ENCODE results near the gene IL1R2. TPM values are rescaled to one million over a fixed set of nuclear protein-coding genes. Genes with fewer than 3 reads are reported as not detected.

The IL1R2 gene
- total RNA-seq, 1 donor from 2014 or later, result 0.96 TPM

DNA sequence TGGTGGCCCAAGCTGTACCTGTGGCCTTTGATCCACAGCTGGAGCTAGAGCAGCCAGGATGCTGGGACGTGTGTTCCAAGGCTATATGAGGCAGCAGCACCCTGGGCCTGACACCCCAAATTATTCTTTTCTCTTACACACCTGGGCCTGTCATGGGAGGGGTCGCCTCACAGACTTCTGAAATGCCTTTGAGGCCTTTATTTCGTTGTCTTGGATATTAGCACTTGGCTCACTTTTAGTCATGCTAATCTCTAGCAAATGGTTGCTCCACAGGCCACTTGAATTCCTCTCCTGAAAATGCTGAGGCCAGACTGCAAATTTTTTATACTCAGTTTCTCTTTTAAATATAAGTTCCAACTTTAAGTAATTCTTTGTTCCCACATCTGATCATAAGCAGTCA, 22.0 kb upstream of the IL1R2 start:
- Histone ChIP-seq H3K4me3 (no peak overlapping the region), H3K27ac (replicated peaks) (no peak overlapping the region), H3K36me3 (no peaks in the 10 kb centered on the region), H3K27me3 (ENCODE audit: low read depth) (no peaks in the 10 kb centered on the region), H3K4me1 (peaks cover 4% of the 10 kb centered on the region), H3K9me3 (replicated peaks) (peaks cover 13% of the 10 kb centered on the region)
- intact Hi-C loops (cut with micrococcal nuclease), result no loop called here
- TF ChIP-seq, protein P1, sequence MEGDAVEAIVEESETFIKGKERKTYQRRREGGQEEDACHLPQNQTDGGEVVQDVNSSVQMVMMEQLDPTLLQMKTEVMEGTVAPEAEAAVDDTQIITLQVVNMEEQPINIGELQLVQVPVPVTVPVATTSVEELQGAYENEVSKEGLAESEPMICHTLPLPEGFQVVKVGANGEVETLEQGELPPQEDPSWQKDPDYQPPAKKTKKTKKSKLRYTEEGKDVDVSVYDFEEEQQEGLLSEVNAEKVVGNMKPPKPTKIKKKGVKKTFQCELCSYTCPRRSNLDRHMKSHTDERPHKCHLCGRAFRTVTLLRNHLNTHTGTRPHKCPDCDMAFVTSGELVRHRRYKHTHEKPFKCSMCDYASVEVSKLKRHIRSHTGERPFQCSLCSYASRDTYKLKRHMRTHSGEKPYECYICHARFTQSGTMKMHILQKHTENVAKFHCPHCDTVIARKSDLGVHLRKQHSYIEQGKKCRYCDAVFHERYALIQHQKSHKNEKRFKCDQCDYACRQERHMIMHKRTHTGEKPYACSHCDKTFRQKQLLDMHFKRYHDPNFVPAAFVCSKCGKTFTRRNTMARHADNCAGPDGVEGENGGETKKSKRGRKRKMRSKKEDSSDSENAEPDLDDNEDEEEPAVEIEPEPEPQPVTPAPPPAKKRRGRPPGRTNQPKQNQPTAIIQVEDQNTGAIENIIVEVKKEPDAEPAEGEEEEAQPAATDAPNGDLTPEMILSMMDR (IDR thresholded peaks at IDR 0.05; ENCODE audit: borderline replicate concordance), result no peak
- DNase-seq, result no peak

DNA sequence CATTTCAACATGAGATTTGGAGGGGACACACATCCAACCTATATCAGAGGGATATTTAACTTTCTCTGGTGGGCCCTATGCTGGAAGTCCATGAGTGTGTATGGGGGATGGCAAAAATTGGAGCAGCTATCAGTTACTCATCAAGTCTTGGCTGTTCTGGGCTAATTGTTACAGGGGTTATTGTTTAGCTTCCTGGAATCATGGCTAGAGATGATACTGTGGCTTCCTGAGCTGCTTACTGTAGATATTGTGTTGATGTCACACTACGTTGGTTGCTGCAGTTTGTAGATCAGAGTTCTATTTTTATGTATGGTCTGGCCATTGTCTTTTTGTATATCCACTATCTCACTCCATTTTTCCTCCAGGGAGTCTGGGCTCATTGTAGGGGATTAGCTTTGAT, 20.9 kb upstream of the IL1R2 start:
- intact Hi-C loops (cut with micrococcal nuclease), result no loop called here
- Histone ChIP-seq H3K27me3 (ENCODE audit: low read depth) (no peaks in the 10 kb centered on the region), H3K4me1 (peaks cover 4% of the 10 kb centered on the region), H3K36me3 (no peaks in the 10 kb centered on the region), H3K27ac (replicated peaks) (no peak overlapping the region), H3K4me3 (no peak overlapping the region), H3K9me3 (replicated peaks) (peaks cover 13% of the 10 kb centered on the region)
- no peak for DNase-seq
- TF ChIP-seq, protein P1 (IDR thresholded peaks at IDR 0.05; ENCODE audit: borderline replicate concordance), result no peak

DNA sequence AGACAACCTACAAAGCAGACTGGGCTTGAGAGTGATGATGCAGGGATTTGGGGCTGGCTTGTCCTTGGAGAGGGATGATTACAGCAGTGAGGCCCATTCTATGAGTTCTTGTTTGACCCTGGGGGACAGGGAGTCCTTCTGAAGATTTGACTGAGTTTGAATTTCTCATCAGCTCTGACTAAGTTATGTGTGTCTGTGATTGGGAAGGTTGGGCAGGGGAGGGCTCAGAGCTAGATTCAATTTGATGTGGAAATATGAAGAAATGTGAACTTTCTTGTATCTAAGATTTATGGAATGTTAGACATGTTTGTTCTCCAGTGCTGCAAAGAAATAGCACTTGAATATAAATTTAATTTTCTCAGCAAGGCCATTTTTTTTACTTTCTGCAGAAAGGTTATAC, 19.9 kb upstream of the IL1R2 start:
- H3K9me3 ChIP-seq (replicated peaks), result peaks cover 13% of the 10 kb centered on the region
- TF ChIP-seq, protein P1 (IDR thresholded peaks at IDR 0.05; ENCODE audit: borderline replicate concordance), result no peak
- no peak overlapping the region for H3K27ac ChIP-seq (replicated peaks)
- peaks cover 9% of the 10 kb centered on the region for H3K27me3 ChIP-seq (ENCODE audit: low read depth)
- peaks cover 4% of the 10 kb centered on the region for H3K4me1 ChIP-seq
- H3K36me3 ChIP-seq, result no peaks in the 10 kb centered on the region
- intact Hi-C loops (cut with micrococcal nuclease), result no loop called here
- no peak for DNase-seq
- H3K4me3 ChIP-seq, result no peak overlapping the region

DNA sequence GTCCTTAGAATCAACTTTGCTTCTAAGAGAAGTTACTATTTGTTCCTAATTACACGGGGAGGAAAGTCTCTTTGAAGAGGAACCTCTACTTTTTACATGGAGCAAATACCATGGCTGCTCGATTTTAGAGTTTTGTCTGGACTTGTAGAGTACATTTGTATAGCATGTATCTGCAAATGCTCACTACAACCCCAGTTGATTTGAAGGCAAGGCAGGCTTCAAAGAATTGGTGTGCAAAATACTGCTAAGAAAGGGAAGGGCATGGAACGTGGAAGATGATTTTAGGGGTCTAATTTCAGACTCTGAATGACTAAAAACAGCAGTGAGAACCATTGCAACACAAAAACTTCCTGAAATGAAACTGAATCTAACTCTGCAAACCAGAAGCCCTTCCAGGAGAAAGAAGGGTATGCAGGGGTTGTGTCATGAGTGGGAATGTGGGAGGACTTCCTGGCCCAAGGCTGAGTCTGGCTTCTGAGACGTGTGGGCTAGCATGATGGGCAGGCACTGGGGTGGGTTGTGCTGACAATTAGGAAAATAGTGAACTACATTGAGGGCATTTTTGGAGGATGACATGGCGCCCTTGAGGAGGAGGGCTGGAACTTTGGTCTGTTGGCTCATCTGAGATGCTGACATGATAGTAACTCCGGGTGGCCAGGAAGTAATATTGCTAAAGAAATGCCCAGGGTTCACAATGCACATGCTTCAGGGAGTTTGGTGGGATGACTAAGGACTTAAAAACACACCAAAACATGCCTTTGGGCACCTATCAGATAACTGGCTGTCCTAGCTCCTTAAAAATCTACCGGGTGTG, 18.9 kb upstream of the IL1R2 start:
- DNase-seq, result no peak
- Histone ChIP-seq H3K4me3 (no peak overlapping the region), H3K4me1 (peaks cover 3% of the 10 kb centered on the region), H3K36me3 (no peaks in the 10 kb centered on the region), H3K9me3 (replicated peaks) (peaks cover 13% of the 10 kb centered on the region), H3K27me3 (ENCODE audit: low read depth) (peaks cover 11% of the 10 kb centered on the region), H3K27ac (replicated peaks) (no peak overlapping the region)
- intact Hi-C loops (cut with micrococcal nuclease), result no loop called here
- TF ChIP-seq, protein P1 (IDR thresholded peaks at IDR 0.05; ENCODE audit: borderline replicate concordance), result no peak

DNA sequence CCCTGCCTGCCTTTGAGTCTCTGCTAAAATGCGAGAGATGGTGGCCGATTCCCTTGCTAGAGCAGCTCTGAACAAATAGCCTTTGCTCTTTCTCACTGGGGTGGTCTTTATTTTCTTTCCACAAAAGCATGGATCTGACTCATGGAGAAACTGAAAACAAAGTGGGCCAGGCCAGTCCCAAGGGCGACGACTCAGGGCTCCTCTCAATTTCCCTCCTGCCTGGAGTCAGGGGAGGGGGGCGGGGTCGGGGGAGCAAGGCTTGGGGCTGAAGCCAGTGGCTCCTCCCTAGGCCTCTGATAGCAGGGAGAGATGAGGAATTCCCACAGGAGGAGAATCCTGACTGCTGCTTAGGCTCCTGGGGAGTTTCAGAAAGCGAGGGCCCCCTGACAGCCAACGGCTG, 17.1 kb upstream of the IL1R2 start:
- DNase-seq, result no peak
- H3K27me3 ChIP-seq (ENCODE audit: low read depth), result peaks cover 11% of the 10 kb centered on the region

More for the DNA sequence above, 17.1 kb upstream of the IL1R2 start:
- H3K4me1 ChIP-seq, result no peaks in the 10 kb centered on the region
- no peaks in the 10 kb centered on the region for H3K36me3 ChIP-seq
- peaks cover 10% of the 10 kb centered on the region for H3K9me3 ChIP-seq (replicated peaks)
- intact Hi-C loops (cut with micrococcal nuclease), result no loop called here
- H3K4me3 ChIP-seq, result no peak overlapping the region
- no peak overlapping the region for H3K27ac ChIP-seq (replicated peaks)
- TF ChIP-seq, protein P1 (IDR thresholded peaks at IDR 0.05; ENCODE audit: borderline replicate concordance), result no peak
